Loucy (cell line): ENCODE data around the gene TECTA.

ENCODE experiments used
- H2AFZ ChIP-seq: fragments of 200-600 bp; sonication (generic); 2 replicates; pipeline ENCODE4 v1.6.0; 2016; ENCODE audit warnings: antibody characterized with exemption, mild to moderate bottlenecking, low read length, moderate library complexity
- H3F3A ChIP-seq: fragments of 200-600 bp; 2 replicates; pipeline ENCODE4 v1.6.0; 2016; ENCODE audit warnings: antibody characterized with exemption, low read depth, mild to moderate bottlenecking
- H3K27me3 ChIP-seq: fragments of 200-600 bp; sonication (generic); 2 replicates; pipeline ENCODE4 v1.6.1; 2014; ENCODE audit warnings: low read length, mild to moderate bottlenecking; ENCODE audit not compliant: insufficient read depth, poor library complexity, severe bottlenecking
- H3K36me3 ChIP-seq: fragments of 200-600 bp; sonication (generic); 2 replicates; pipeline ENCODE4 v1.6.1; 2016; ENCODE audit warnings: low read length; ENCODE audit not compliant: insufficient read depth
- H3K4me1 ChIP-seq: fragments of 200-600 bp; sonication (generic); 2 replicates; pipeline ENCODE4 v1.5.1; 2014; ENCODE audit warnings: low read length, mild to moderate bottlenecking; ENCODE audit not compliant: insufficient read depth, poor library complexity, severe bottlenecking
- H3K4me2 ChIP-seq: fragments of 200-600 bp; sonication (generic); 2 replicates; pipeline ENCODE4 v1.6.0; 2014; ENCODE audit warnings: antibody characterized with exemption, low read length, low read depth, mild to moderate bottlenecking; ENCODE audit not compliant: poor library complexity, severe bottlenecking
- H3K4me3 ChIP-seq: fragments of 200-600 bp; sonication (generic); 2 replicates; pipeline ENCODE4 v1.5.1; 2014; ENCODE audit warnings: low read length, mild to moderate bottlenecking, mixed read lengths; ENCODE audit not compliant: poor library complexity, severe bottlenecking
- H3K79me2 ChIP-seq: fragments of 200-600 bp; sonication (generic); 2 replicates; pipeline ENCODE4 v1.6.1; 2014; ENCODE audit warnings: low read length; ENCODE audit not compliant: insufficient read depth
- H3K9ac ChIP-seq: fragments of 200-600 bp; sonication (generic); 2 replicates; pipeline ENCODE4 v1.6.0; 2014; ENCODE audit warnings: mild to moderate bottlenecking, low read depth, low read length, moderate library complexity; ENCODE audit not compliant: poor library complexity, severe bottlenecking
- H3K9me2 ChIP-seq: fragments of 200-600 bp; sonication (generic); replicated peaks from 2 replicates; pipeline ENCODE4 v1.6.1; 2016; ENCODE audit warnings: low read depth, low read length, mixed read lengths
- H3K9me3 ChIP-seq: fragments of 200-600 bp; sonication (generic); 2 replicates; pipeline ENCODE4 v1.6.1; 2014; ENCODE audit warnings: mild to moderate bottlenecking, antibody characterized with exemption, low read length, low read depth; ENCODE audit not compliant: insufficient read depth
- H4K20me1 ChIP-seq: fragments of 200-600 bp; sonication (generic); 2 replicates; pipeline ENCODE4 v1.6.0; 2014; ENCODE audit warnings: antibody characterized with exemption, low read length, mild to moderate bottlenecking; ENCODE audit not compliant: insufficient read depth, poor library complexity, severe bottlenecking
- CTCF ChIP-seq: fragments of 200-600 bp; sonication (generic); conservative IDR thresholded peaks from 2 replicates; pipeline ENCODE4 v1.5.1; 2014; ENCODE audit warnings: mild to moderate bottlenecking, antibody characterized with exemption, low read length
- EZH2phosphoT487 ChIP-seq: fragments of 200-600 bp; IDR thresholded peaks from 2 replicates; pipeline ENCODE4 v1.6.1; 2018; ENCODE audit warnings: antibody characterized with exemption, mild to moderate bottlenecking, moderate library complexity, borderline replicate concordance

TECTA gene

DNA sequence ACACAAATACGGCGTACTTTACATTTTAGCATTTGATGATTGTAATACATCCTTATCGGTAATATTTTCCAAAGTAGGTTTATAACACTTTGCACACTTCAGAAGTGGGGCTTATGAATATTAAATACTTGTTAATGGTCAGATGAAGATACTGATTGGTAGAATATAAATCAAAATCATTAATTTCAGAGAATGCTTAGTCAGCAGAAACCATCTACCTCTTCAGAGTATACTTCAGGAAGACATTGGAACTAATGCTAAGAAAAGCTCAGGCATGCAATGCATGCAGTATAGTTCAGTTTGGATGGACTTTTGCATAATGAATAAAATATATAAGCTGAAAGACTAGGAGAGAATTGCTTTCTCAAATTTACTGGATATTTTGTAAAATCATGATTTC is 19.7 kb upstream of the TECTA start:
- no peaks in the 10 kb centered on the region for H3K79me2 ChIP-seq
- H2AFZ ChIP-seq = no peak overlapping the region
- H3K9me3 ChIP-seq = no peaks in the 10 kb centered on the region
- no peaks in the 10 kb centered on the region for H3F3A ChIP-seq
- TF ChIP-seq CTCF (no peak), EZH2phosphoT487 (no peak)
- no peaks in the 10 kb centered on the region for H3K4me1 ChIP-seq
- peaks cover 3% of the 10 kb centered on the region; the same call in 1 of the 2 replicates for H3K36me3 ChIP-seq
- H3K9ac ChIP-seq = no peak overlapping the region
- H4K20me1 ChIP-seq = peaks cover 6% of the 10 kb centered on the region
- H3K9me2 ChIP-seq = no peaks in the 10 kb centered on the region
- H3K4me2 ChIP-seq = no peak overlapping the region
- no peak overlapping the region for H3K4me3 ChIP-seq
- H3K27me3 ChIP-seq = no peaks in the 10 kb centered on the region

DNA sequence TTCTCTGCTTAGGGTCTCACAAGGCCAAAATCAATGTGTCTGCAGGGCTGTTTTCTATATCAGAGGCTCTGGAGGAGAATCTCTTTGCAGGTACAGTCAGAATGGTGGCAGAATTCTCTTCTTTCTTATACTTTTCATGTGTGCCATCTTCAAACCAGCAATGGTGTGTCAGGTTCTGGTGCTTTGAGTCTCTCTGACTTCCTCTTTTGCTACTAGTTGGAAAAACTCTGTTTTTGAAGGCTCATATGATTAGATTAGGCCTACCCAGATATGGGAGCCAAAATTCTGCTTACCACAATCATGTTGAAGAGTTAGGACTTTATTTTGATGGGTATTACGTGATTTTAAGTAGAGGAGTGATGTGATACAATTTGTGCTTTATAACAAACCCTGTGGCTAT is 18.8 kb upstream of the TECTA start:
- TF ChIP-seq EZH2phosphoT487 (no peak), CTCF (no peak)
- Histone ChIP-seq H3K4me2 (no peak overlapping the region), H3F3A (no peaks in the 10 kb centered on the region), H3K36me3 (peaks cover 10% of the 10 kb centered on the region; the same call in 1 of the 2 replicates), H3K4me3 (no peak overlapping the region), H3K4me1 (no peaks in the 10 kb centered on the region), H3K27me3 (no peaks in the 10 kb centered on the region), H3K9me3 (no peaks in the 10 kb centered on the region), H3K79me2 (no peaks in the 10 kb centered on the region), H3K9me2 (no peaks in the 10 kb centered on the region), H4K20me1 (peaks cover 6% of the 10 kb centered on the region), H3K9ac (no peak overlapping the region), H2AFZ (no peak overlapping the region)

GRCh38 chr11:121082670-121083069 is 18.4 kb upstream of the TECTA start:
- H3K9me3 ChIP-seq = no peaks in the 10 kb centered on the region
- no peaks in the 10 kb centered on the region for H3K9me2 ChIP-seq
- H3K9ac ChIP-seq = no peak overlapping the region
- no peak overlapping the region for H2AFZ ChIP-seq
- H3K27me3 ChIP-seq = no peaks in the 10 kb centered on the region
- no peaks in the 10 kb centered on the region for H3K4me1 ChIP-seq
- H3K4me3 ChIP-seq = no peak overlapping the region
- H3K79me2 ChIP-seq = no peaks in the 10 kb centered on the region
- peaks cover 15% of the 10 kb centered on the region; the same call in 1 of the 2 replicates for H3K36me3 ChIP-seq
- H3F3A ChIP-seq = no peaks in the 10 kb centered on the region
- TF ChIP-seq CTCF = no peak
- TF ChIP-seq EZH2phosphoT487 = no peak
- no peak overlapping the region for H3K4me2 ChIP-seq
- H4K20me1 ChIP-seq = peaks cover 6% of the 10 kb centered on the region
